Loucy (cell line): Measurements from ENCODE around the gene WNT11.

Source experiments
- CTCF ChIP-seq: fragments of 200-600 bp; sonication (generic); conservative IDR thresholded peaks from 2 replicates; pipeline ENCODE4 v1.5.1; 2014; ENCODE audit warnings: mild to moderate bottlenecking, antibody characterized with exemption, low read length
- EZH2phosphoT487 ChIP-seq: fragments of 200-600 bp; IDR thresholded peaks from 2 replicates; pipeline ENCODE4 v1.6.1; 2018; ENCODE audit warnings: antibody characterized with exemption, mild to moderate bottlenecking, moderate library complexity, borderline replicate concordance

DNA sequence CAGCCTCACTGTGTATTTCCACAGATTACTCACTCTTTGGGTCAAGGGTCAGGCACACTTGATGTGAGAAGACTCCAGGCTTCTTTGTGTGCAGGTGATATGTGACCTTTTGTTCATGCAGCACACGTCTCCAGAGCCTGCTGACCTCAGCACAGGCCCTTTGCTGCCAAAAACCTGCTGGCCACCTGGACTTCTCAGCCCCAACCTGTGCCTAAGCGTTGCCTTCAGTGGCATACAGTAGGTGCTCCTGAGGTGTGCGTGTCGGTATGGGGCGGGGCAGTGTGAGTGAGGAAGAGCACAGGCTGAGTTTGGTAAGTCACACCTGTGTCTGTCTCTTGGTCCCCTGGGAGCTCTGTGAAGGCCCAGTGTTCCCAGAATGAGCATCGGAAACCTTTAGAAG, 58.1 kb downstream of the WNT11 start:
- TF ChIP-seq CTCF (no peak), EZH2phosphoT487 (no peak)
